H1 (cell line): ENCODE data around the gene ZNF536. TPM values are rescaled to one million over a fixed set of nuclear protein-coding genes. Genes with fewer than 3 reads are reported as not detected.

Experiments
- CTCF ChIA-PET: fragments of 300-600 bp; sonication (Branson Sonifier 250); formaldehyde crosslinking; loops from one replicate; lab custom pipeline; 2021; ENCODE audit not compliant: partially characterized antibody; lab: Charles Lee
- POLR2A ChIA-PET: fragments of 300-600 bp; sonication (Branson Sonifier 250); formaldehyde crosslinking; loops from one replicate; lab custom pipeline; 2021; ENCODE audit warnings: inconsistent platforms; ENCODE audit not compliant: partially characterized antibody; lab: Charles Lee
- DNase-seq, 2 experiments: peaks; one replicate each; pipeline versions ENCODE4 v3.0.0 to v3.0.0-alpha.2; 2010 to 2022; ENCODE audit warnings: low spot score in 2 of 2, low read depth in 1 of 2, mixed read lengths in 1 of 2
- FAIRE-seq: peaks from 2 replicates; lab custom pipeline; 2011; peaks lifted over from hg19 to GRCh38; lab: Jason Lieb, UNC
- H2AFZ ChIP-seq: 2 replicates; pipeline ENCODE4 v1.8.1; 2012; ENCODE audit warnings: low read length, inconsistent platforms
- H2AK5ac ChIP-seq: 2 replicates; pipeline ENCODE4 v1.6.1; 2013; ENCODE audit warnings: low read depth, low read length
- H2BK120ac ChIP-seq: replicated peaks from 2 replicates; pipeline ENCODE3; 2013; ENCODE audit warnings: low read depth, low read length, inconsistent platforms
- H2BK12ac ChIP-seq: 2 replicates; pipeline ENCODE4 v1.6.1; 2013; ENCODE audit warnings: low read depth, low read length
- H2BK15ac ChIP-seq: 2 replicates; pipeline ENCODE4 v1.6.1; 2013; ENCODE audit warnings: low read length
- H2BK20ac ChIP-seq: 2 replicates; pipeline ENCODE4 v1.6.1; 2013; ENCODE audit warnings: low read length
- H2BK5ac ChIP-seq: 2 replicates; pipeline ENCODE4 v1.6.1; 2013; ENCODE audit warnings: low read depth, low read length
- H3K14ac ChIP-seq: 2 replicates; pipeline ENCODE4 v1.6.1; 2013; ENCODE audit warnings: inconsistent platforms; ENCODE audit not compliant: insufficient read length
- H3K18ac ChIP-seq: 2 replicates; pipeline ENCODE4 v1.6.1; 2013; ENCODE audit warnings: low read length; ENCODE audit errors: extremely low read depth
- H3K23ac ChIP-seq: 2 replicates; pipeline ENCODE4 v1.6.1; 2013; ENCODE audit warnings: inconsistent platforms; ENCODE audit not compliant: insufficient read length
- H3K23me2 ChIP-seq: 2 replicates; pipeline ENCODE4 v1.6.1; 2013; ENCODE audit warnings: low read depth, low read length
- H3K27ac ChIP-seq: 2 replicates; pipeline ENCODE4 v1.6.1; 2011; ENCODE audit warnings: low read depth, low read length, inconsistent platforms
- H3K27me3 ChIP-seq, 4 experiments: replicated peaks in 1 of 4; 1 replicate in 1 of 4; 2 replicates in 3 of 4; pipeline versions ENCODE4 v1.6.1 to v1.8.1; 2011 to 2013; ENCODE audit warnings: low read length in 3 of 4, mild to moderate bottlenecking in 3 of 4, inconsistent platforms in 2 of 4, mixed read lengths in 2 of 4, moderate library complexity in 1 of 4; ENCODE audit not compliant: control insufficient read depth in 3 of 4, insufficient read depth in 3 of 4; ENCODE audit errors: extremely low read depth in 1 of 4
- H3K36me3 ChIP-seq, 4 experiments: 2 replicates each; pipeline versions ENCODE4 v1.6.1 to v1.8.1; 2011 to 2013; ENCODE audit warnings: mild to moderate bottlenecking in 4 of 4, low read length in 3 of 4, moderate library complexity in 2 of 4, control low read depth in 1 of 4, inconsistent platforms in 1 of 4; ENCODE audit not compliant: insufficient read depth in 4 of 4, control insufficient read depth in 2 of 4
- H3K4ac ChIP-seq: replicated peaks from 2 replicates; pipeline ENCODE3; 2013; ENCODE audit warnings: low read length, low read depth, mixed read lengths, inconsistent platforms; ENCODE audit not compliant: insufficient read length
- H3K4me1 ChIP-seq, 4 experiments: replicated peaks in 1 of 4; 1 replicate in 1 of 4; 2 replicates in 3 of 4; pipeline versions ENCODE4 v1.6.1 to v1.8.1; 2011 to 2013; ENCODE audit warnings: low read length in 3 of 4, inconsistent platforms in 2 of 4, mixed read lengths in 1 of 4; ENCODE audit not compliant: insufficient read depth in 4 of 4, control insufficient read depth in 3 of 4
- H3K4me2 ChIP-seq, 2 experiments: 2 replicates each; pipeline versions ENCODE4 v1.6.1 to v1.8.1; 2011 to 2013; ENCODE audit warnings: low read depth in 2 of 2, low read length in 2 of 2, control low read depth in 1 of 2, inconsistent platforms in 1 of 2, mild to moderate bottlenecking in 1 of 2; ENCODE audit not compliant: insufficient read depth in 1 of 2
- H3K4me3 ChIP-seq, 4 experiments: fragments of 200-600, 300-600 bp in 1 of 4; sonication (generic), shearing (Covaris generic), sonication (Bioruptor Twin) in 1 of 4; 2 replicates each; pipeline versions ENCODE4 v1.5.1 to v1.8.1; 2011 to 2016; ENCODE audit warnings: low read length in 4 of 4, low read depth in 3 of 4, control low read depth in 2 of 4, inconsistent platforms in 2 of 4, mild to moderate bottlenecking in 2 of 4, mixed read lengths in 1 of 4, moderate library complexity in 1 of 4; ENCODE audit not compliant: insufficient read depth in 2 of 4; ENCODE audit errors: extremely low read depth in 1 of 4
- H3K56ac ChIP-seq: replicated peaks from 2 replicates; pipeline ENCODE3; 2013; ENCODE audit warnings: low read depth, mild to moderate bottlenecking, mixed read lengths, low read length, inconsistent platforms; ENCODE audit not compliant: insufficient read length
- H3K79me1 ChIP-seq: 2 replicates; pipeline ENCODE4 v1.6.1; 2013; ENCODE audit warnings: low read depth, low read length, control low read depth
- H3K79me2 ChIP-seq, 2 experiments: 2 replicates each; pipeline versions ENCODE4 v1.6.1 to v1.8.1; 2012 to 2013; ENCODE audit warnings: low read length in 2 of 2, mild to moderate bottlenecking in 2 of 2, inconsistent platforms in 1 of 2; ENCODE audit not compliant: insufficient read depth in 2 of 2, control insufficient read depth in 1 of 2
- H3K9ac ChIP-seq, 4 experiments: replicated peaks in 1 of 4; 1 replicate in 1 of 4; 2 replicates in 3 of 4; pipeline versions ENCODE4 v1.6.1 to v1.8.1; 2011 to 2013; ENCODE audit warnings: low read depth in 3 of 4, low read length in 3 of 4, control low read depth in 2 of 4, mild to moderate bottlenecking in 2 of 4, moderate library complexity in 2 of 4, inconsistent platforms in 1 of 4; ENCODE audit errors: extremely low read depth in 1 of 4
- H3K9me3 ChIP-seq, 2 experiments: 2 replicates each; pipeline versions ENCODE4 v1.6.1 to v1.8.1; 2012 to 2013; ENCODE audit warnings: mild to moderate bottlenecking in 2 of 2, moderate library complexity in 2 of 2, control low read depth in 1 of 2, inconsistent platforms in 1 of 2, low read depth in 1 of 2, low read length in 1 of 2, mixed read lengths in 1 of 2; ENCODE audit not compliant: insufficient read depth in 2 of 2
- H4K20me1 ChIP-seq, 2 experiments: replicated peaks in 1 of 2; 2 replicates each; pipeline versions ENCODE3 to v1.8.1; 2011 to 2013; ENCODE audit warnings: inconsistent platforms in 2 of 2, low read length in 2 of 2, mild to moderate bottlenecking in 1 of 2; ENCODE audit not compliant: insufficient read depth in 2 of 2, control insufficient read depth in 1 of 2
- H4K5ac ChIP-seq: 2 replicates; pipeline ENCODE4 v1.6.1; 2013; ENCODE audit warnings: low read length, low read depth, mixed read lengths, inconsistent platforms; ENCODE audit not compliant: insufficient read length
- H4K8ac ChIP-seq: 2 replicates; pipeline ENCODE4 v1.8.0; 2013; ENCODE audit warnings: mild to moderate bottlenecking, moderate library complexity, low read length, inconsistent platforms; ENCODE audit not compliant: insufficient read depth; ENCODE audit errors: extremely low read depth
- H4K91ac ChIP-seq: replicated peaks from 2 replicates; pipeline ENCODE3; 2013; ENCODE audit warnings: low read length, mixed read lengths, inconsistent platforms; ENCODE audit not compliant: insufficient read length
- ASH2L ChIP-seq: fragments of 200-600, 300-600 bp; sonication (generic); IDR thresholded peaks from one replicate; pipeline ENCODE4 v1.7.1; 2017; ENCODE audit warnings: low read length
- CTBP2 ChIP-seq: IDR thresholded peaks from 2 replicates; pipeline ENCODE4 v1.7.0; 2011; ENCODE audit warnings: borderline replicate concordance, mild to moderate bottlenecking, moderate library complexity, mixed read lengths, low read length; ENCODE audit not compliant: insufficient read depth, insufficient read length
- EZH2 ChIP-seq: fragments of 200-600 bp; sonication (generic); IDR thresholded peaks from 2 replicates; pipeline ENCODE4 v1.7.1; 2012; ENCODE audit warnings: low read depth, mild to moderate bottlenecking, moderate library complexity, low read length, inconsistent platforms; ENCODE audit not compliant: severe bottlenecking
- HDAC6 ChIP-seq: IDR thresholded peaks from one replicate; pipeline ENCODE4 v1.7.1; 2012; ENCODE audit warnings: low read depth, mild to moderate bottlenecking, inconsistent platforms, low read length, moderate library complexity
- RXRA ChIP-seq: IDR thresholded peaks from 2 replicates; pipeline ENCODE4 v1.6.1; 2011; ENCODE audit warnings: low read depth, mild to moderate bottlenecking, low read length, moderate library complexity; ENCODE audit not compliant: insufficient read depth
- USF2 ChIP-seq: IDR thresholded peaks from 2 replicates; pipeline ENCODE4 v1.6.1; 2011; ENCODE audit warnings: low read length, improper control_type of control experiment
- WGBS, 2 experiments: shearing (Covaris generic) in 1 of 2; methylation state at CpG; one replicate each; pipeline versions ENCODE4 v1.1.6 to v1.1.7; 2013 to 2015; ENCODE audit warnings: low lambda C conversion rate in 2 of 2, mixed read lengths in 2 of 2, inconsistent platforms in 1 of 2, low coverage in 1 of 2, missing lambda C conversion rate in 1 of 2; ENCODE audit not compliant: insufficient replicate concordance in 2 of 2, insufficient coverage in 1 of 2, insufficient read length in 1 of 2; ENCODE audit errors: extremely low coverage in 1 of 2, missing lambda C conversion rate in 1 of 2; 5-methylcytosine and 5-hydroxymethylcytosine counted together
- polyA plus RNA-seq, 7 experiments: library from polyadenylated mRNA; depleted of rRNA in 3 of 7; stranded (reverse) in 5 of 7; unstranded in 2 of 7; fragments of >200 nt in 5 of 7; fragments of 200-250 nt in 2 of 7; gene quantifications; 1 replicate in 5 of 7; 2 replicates in 1 of 7; 4 replicates in 1 of 7; pipeline versions ENCODE4 v1.2.1 to v1.2.3, GENCODE V29; 2011 to 2013; ENCODE audit warnings: missing spikeins in 2 of 7, mixed read lengths in 2 of 7
- total RNA-seq: library from RNA; stranded (reverse); fragmentation: NEBNext Ultra II Directional; extraction: Animal tissue kit (Norgen Biotek cat#: 25700); gene quantifications from 2 replicates; pipeline ENCODE4 v1.2.1, GENCODE V29; 2021

ZNF536 gene
- total and polyA plus RNA-seq, 2 of the 8 experiments (the other 6 are each of a cell fraction or from before 2014, with no cell fraction given), result 0.09 to 0.11 TPM

- Histone ChIP-seq H3K4me1 (peaks cover 0 to 17% (median 9%) of the 10 kb centered on the region in 4 experiments; a peak in 6 of 7 replicates), H3K36me3 (no peaks in the 10 kb centered on the region), H3K27ac (no peak overlapping the region), H3K79me1 (no peaks in the 10 kb centered on the region), H3K79me2 (no peaks in the 10 kb centered on the region), H3K56ac (no peak overlapping the region), H2BK120ac (no peak overlapping the region), H3K9me3 (no peaks in the 10 kb centered on the region), H4K5ac (no peak overlapping the region), H2BK20ac (peak overlapping the region; percentile 93), H3K23ac (no peak overlapping the region), H2BK5ac (no peak overlapping the region), H4K20me1 (no peaks in the 10 kb centered on the region), H3K4ac (no peak overlapping the region), H3K9ac (no peak overlapping the region), H3K14ac (peak overlapping the region; percentile 34), H3K4me2 (no peak overlapping the region), H3K18ac (no peak overlapping the region), H2BK15ac (no peak overlapping the region), H4K91ac (no peak overlapping the region), H2AK5ac (0 out of 2 replicates have a peak overlapping the region, but pooled peaks have one; percentile 39), H3K4me3 (no peak overlapping the region), H2BK12ac (peak overlapping the region; percentile 84; the same call in 1 of the 2 replicates), H3K23me2 (no peaks in the 10 kb centered on the region), H3K27me3 (no peaks in the 10 kb centered on the region), H2AFZ (no peak overlapping the region), H4K8ac (no peak overlapping the region)
- FAIRE-seq (no peak), DNase-seq (no peak)
- ChIA-PET POLR2A (no interaction called here), CTCF (interaction anchor here (0.9 to 1.7 kb wide), 2 partner anchors 18 to 131 kb away, joined by 4 read pairs; no protein-coding TSS in a partner anchor)
- WGBS, 2 experiments, result 85% methylated on average over 5 of the region's 5 CpGs; no CpG with 5 or more reads in 1 of the 2 experiments
- no peak for TF ChIP-seq HDAC6
- no peak for TF ChIP-seq RXRA
- TF ChIP-seq EZH2, result no peak
- TF ChIP-seq CTBP2, result no peak
- TF ChIP-seq ASH2L, result no peak
- TF ChIP-seq USF2, result no peak
Measured at GRCh38 chr19:30565636-30566035, 193.5 kb downstream of the ZNF536 start.
